ENCODE results near the gene PIGBOS1. TPM values are rescaled to one million over a fixed set of nuclear protein-coding genes. Genes with fewer than 3 reads are reported as not detected.
"Not testable (repeated sequence)": the region's sequence is repeated elsewhere in the genome, so short reads cannot be mapped to it uniquely, and the experiment has no call there.

The PIGBOS1 gene
- total RNA-seq, 1 donor from 2014 or later = 11.8 TPM

GRCh38 chr15:55319537-55320237 lies 764 bp upstream of the PIGBOS1 start:
- DNase-seq (ENCODE audit: low spot score) (no peak), ATAC-seq (peak; percentile 64)
- intact Hi-C loops (cut with DNase I) = no loop called here

GRCh38 chr15:55302801-55303200 lies 16.1 kb downstream of the PIGBOS1 start:
- ATAC-seq; DNase-seq (ENCODE audit: low spot score); intact Hi-C loops (cut with DNase I): not testable (repeated sequence)

- ATAC-seq (no peak), DNase-seq (ENCODE audit: low spot score) (no peak)
- intact Hi-C loops (cut with DNase I) = no loop called here
Observed at GRCh38 chr15:55297315-55297714, 21.6 kb downstream of the PIGBOS1 start.

DNA sequence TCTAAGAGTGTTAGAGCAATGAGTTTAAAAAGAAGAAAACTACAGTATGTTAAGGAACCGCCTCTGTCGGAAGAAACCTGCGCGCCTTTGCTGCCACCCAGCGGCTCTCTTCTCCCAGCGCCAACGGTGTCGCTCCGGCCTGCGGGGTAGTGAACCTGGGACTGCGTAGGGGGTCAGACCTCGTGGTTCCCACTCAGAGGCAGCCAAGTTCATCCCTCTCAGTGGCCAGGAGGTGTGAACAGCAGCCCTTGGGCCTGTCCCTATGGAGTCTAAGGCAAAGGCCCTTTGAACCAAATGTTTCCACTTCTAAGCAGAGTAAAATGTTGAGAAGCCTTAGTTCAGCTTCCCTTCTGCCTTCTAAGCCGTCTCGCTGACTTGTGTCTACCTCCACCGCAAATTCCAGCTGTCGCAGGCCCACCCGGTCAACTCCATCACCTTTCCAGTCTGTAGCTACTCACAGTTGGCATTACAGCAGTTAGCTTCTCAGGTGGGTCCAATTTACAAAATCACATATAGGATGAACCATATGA lies 28.3 kb downstream of the PIGBOS1 start:
- DNase-seq (ENCODE audit: low spot score) (peak; percentile 90), ATAC-seq (peak; percentile 96)
- intact Hi-C loops (cut with DNase I) = no loop called here

DNA sequence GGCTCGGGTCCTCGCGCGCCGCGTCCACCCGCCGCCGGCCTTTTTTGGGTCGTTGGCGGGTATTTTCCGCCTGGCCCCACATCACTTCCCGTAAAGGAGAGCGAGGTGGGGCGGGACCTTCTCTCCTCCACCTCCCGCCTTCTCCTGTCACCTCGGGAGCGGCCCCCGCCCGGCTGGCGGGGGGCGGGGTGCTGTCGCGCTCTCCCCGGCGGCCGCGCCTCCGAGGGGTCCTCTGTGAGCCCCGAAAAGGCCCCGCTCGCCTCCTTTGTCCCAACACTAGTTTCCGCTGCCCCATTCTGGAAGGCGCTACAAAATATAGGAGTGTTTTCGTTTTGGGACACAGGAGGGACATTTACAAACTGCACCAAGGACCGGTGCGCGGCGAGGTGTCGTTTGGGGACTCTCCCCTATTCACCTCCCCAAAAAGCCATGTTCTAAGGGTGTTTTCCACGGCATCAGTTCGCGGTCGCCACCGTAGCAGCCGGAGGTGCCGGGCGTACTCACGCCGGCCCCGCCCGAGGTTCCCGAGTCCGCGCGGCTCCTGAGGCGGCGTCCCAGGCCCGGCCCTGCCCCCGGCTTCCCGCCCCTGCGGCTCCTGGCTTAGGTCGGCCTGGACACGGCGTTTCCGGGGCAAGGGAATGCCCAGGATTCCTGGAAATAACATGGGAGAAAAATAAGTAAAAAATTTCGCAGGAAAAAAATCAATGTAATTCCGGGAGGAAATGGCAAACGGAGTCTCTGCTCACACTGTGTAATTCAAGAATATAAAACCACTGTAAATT lies 29.0 kb downstream of the PIGBOS1 start, which contains the start of gene RAB27A:
Gene RAB27A (minus strand): TSS at position 68 of the 782 bp plus-strand sequence. CDS start 54,879 bp downstream, outside the sequence.
- intact Hi-C loops (cut with DNase I) = loop anchor here (5.0 kb wide), 1 partner anchor 73 kb away; no protein-coding TSS in a partner anchor
- ATAC-seq (peak; percentile 92), DNase-seq (ENCODE audit: low spot score) (peak; percentile 75)

- ATAC-seq = peak; percentile 61
- peak; percentile 59 for DNase-seq (ENCODE audit: low spot score)
- intact Hi-C loops (cut with DNase I) = loop anchor here (5.0 kb wide), 1 partner anchor 72 kb away; no protein-coding TSS in a partner anchor
Observed at GRCh38 chr15:55289011-55289745, 29.7 kb downstream of the PIGBOS1 start.

DNA sequence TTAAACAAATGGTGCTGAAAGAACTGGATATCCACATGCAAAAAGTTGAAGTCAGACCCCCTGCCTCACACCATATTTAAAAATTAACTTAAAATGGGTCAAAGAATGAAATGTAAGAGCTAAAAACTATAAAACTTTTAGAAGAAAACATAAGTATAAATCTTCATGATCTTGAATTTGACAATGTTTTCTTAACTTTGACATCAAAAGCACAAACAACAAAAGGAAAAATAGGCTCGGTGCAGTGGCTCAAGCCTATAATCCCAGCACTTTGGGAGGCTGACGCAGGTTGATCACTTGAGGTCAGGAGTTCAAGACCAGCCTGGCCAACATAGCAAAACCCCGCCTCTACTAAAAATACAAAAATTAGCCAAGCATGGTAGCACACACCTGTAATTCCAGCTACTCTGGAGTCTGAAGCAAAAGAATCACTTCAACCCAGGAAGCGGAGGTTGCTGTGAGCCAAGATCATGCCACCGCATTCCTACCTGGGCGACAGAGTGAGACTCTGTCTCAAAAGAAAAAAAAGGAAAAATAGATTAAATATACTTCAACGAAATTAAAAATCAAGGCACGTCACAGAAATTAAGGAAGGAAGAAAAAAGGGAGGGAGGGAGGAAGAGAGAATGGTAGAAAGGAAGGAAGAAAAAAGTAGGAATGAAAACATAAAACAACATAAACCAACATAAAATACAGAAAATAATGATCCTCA lies 30.8 kb downstream of the PIGBOS1 start:
- intact Hi-C loops (cut with DNase I) = loop anchor here (5.0 kb wide), 1 partner anchor 71 kb away; no protein-coding TSS in a partner anchor
- no peak for DNase-seq (ENCODE audit: low spot score)
- no peak for ATAC-seq

DNA sequence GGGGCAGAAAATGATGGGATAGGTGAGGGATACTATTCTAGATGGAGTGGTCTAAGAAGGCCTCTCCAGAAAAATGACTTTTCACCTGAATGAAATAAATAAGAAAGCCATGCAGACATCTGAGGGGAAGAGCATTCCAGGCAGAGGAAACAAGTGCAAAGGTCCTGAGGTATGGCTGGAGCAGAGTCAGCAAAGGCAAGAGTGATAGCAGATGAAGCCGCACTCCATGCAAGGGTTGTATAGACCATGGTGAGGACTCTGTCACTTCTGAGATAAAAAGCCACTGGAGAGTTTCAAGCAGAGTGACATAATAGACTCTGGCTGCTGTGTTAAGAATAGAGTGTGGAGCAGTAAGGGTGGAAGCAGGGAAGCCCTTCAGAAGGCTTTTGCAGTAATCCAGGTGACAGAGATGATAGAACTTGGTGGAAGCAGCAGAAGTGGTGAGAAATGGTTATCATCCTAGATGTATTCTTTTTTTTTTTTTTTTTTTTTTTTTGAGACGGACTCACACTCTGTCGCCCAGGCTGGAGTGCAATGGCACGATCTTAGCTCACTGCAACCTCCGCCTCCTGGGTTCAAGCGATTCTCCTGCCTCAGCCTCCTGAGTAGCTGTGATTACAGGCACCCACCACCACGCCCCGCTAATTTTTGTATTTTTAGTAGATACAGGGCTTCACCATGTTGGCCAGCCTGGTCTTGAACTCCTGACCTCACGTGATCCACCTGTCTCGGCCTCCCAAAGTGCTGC lies 32.3 kb downstream of the PIGBOS1 start:
- intact Hi-C loops (cut with DNase I) = loop anchor here (5.0 kb wide), 1 partner anchor 69 kb away; no protein-coding TSS in a partner anchor
- DNase-seq (ENCODE audit: low spot score); ATAC-seq: not testable (repeated sequence)

DNA sequence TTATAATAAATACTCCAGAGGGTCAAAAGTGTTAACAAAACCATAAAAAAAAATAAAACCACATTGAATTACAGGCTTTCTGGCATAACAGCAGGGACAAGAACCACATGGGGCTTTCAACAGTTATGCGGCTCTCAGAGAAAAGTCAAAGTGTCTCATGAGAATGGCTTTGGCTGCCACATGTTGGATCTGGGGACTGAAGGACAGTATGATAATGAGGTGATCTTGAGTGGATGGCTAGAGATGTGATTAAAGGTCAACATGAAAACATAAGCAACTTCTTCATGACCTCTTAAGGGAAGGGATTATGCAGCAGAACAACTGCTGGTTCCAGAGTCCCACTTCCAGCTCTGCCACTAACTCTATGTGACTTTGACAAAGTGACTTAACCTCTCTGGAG lies 34.5 kb downstream of the PIGBOS1 start:
- DNase-seq (ENCODE audit: low spot score) = no peak
- ATAC-seq = no peak
- intact Hi-C loops (cut with DNase I) = no loop called here

DNA sequence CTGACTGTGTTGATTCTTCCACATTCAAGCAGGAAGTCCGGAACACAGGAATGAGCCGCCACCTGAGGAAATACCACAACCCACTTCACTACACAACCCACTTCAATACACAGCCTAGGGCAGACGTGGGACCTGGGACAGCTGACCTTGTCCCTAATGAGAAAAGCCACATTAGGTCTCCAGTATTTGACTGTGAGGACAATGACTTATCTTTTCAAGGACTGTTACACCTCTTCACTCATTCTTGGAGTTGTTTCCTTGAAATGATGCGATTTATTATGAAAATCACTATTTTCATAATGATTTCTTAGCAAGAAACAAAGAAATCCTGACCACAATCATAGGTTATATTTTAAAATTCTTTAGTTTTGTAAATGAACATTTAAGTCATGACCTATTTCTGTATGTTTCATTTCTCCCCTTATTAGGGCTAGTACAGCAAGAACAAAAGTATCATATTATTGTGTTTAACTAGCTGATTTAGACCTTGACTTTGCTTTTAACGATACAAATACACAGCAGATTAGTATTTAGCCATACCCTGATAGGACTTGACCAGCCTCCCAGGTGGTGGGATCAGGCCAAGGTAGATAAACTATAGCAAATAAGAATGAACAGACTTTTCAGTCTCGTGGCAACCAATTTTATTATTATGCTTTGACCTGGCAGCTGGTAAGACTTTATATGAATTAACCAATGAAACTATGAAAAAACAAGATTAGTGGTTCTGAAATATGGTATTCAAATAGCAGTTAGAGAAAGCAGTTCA lies 35.4 kb downstream of the PIGBOS1 start:
- ATAC-seq = no peak
- no peak for DNase-seq (ENCODE audit: low spot score)
- intact Hi-C loops (cut with DNase I) = no loop called here

DNA sequence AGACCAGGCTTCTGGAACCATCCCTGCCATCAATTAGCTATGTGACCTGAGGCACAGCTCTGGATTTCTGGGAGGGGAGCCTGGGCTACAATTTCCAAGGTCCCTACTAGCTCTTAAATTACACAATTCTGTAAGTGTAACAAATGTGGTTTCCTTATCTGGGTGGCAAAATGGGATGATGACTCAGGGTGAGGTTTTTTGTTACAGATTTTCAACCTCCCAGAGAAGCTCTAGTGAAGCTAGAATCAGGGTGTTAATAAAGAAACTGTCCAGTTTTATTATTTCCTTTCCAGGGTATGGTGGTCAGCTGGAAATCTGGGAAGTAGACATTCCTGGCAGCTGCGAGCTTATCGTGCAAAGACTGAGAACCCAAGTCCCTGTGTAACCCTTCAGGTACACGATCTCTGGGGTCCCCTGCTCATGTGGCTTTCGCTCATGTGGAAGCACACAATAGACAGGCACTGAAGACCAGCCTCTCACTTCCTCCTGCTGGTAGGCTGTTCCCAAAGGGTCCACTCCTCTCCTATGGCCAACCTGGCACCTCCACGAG lies 36.6 kb downstream of the PIGBOS1 start:
- DNase-seq (ENCODE audit: low spot score) (no peak), ATAC-seq (peak; percentile 48)
- intact Hi-C loops (cut with DNase I) = no loop called here

DNA sequence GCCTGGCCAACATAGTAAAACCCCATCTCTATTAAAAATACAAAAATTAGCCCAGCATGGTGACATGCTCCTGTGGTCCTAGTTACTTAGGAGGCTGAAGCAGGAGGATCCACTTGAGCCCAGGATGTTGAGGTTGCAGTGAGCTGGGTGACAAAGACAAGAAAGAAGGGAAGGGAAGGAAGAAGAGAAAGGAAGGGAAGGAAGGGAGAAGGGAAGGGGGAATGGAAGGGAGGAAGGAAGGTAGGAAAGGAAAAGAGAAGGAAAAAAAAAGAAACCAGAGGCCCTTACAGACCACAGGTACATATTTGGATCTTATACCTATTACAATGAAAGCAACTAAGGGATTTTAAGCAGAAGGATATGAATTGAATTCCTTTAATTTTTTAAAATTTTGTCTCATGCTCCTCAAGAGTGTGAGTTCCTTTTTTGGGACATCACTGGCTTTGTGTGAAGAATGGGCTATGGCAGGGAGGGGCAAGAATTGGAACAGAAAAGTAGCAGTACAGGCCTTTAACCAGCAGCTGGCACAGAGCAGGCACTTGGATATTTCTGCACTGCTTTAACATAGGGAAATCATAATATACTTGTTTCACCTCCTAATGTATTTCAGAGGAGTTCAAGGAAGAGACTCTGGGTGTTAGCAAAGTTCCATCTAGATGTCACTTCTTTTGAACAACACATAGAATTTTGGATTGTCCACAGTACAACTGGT lies 37.2 kb downstream of the PIGBOS1 start:
- intact Hi-C loops (cut with DNase I) = no loop called here
- no peak for ATAC-seq
- DNase-seq (ENCODE audit: low spot score) = no peak

- intact Hi-C loops (cut with DNase I); DNase-seq (ENCODE audit: low spot score); ATAC-seq: not testable (repeated sequence)
Observed at GRCh38 chr15:55280589-55280988, 38.3 kb downstream of the PIGBOS1 start.

DNA sequence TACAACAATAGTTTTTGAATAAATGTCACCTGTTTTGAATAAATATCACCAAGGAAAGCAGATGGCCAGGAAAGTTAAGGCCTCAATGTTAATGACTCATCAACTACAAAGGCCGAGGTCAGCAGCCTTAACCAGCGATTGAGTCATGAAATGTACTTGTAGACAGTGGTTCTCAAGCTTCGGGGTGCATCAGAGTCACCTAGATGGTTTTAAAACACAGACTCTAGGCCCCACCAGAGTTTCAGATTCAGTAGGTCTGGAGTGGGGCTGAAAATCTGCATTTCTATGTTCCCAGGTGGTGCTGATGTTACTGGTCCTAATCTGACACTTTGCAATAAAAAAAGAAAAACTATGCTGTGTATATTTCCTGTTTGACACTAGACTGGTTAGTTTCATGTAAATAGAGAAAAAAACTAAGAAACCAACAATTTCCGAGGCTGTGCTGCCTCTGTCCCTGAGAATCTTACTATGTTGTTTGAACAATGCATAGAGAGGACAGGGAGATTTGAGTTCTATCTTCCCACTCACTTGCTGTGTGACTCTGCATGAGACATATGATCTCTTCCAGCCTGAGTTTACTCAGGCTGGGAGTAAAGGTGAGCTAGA lies 39.1 kb downstream of the PIGBOS1 start:
- DNase-seq (ENCODE audit: low spot score) = no peak
- no peak for ATAC-seq
- intact Hi-C loops (cut with DNase I) = no loop called here

DNA sequence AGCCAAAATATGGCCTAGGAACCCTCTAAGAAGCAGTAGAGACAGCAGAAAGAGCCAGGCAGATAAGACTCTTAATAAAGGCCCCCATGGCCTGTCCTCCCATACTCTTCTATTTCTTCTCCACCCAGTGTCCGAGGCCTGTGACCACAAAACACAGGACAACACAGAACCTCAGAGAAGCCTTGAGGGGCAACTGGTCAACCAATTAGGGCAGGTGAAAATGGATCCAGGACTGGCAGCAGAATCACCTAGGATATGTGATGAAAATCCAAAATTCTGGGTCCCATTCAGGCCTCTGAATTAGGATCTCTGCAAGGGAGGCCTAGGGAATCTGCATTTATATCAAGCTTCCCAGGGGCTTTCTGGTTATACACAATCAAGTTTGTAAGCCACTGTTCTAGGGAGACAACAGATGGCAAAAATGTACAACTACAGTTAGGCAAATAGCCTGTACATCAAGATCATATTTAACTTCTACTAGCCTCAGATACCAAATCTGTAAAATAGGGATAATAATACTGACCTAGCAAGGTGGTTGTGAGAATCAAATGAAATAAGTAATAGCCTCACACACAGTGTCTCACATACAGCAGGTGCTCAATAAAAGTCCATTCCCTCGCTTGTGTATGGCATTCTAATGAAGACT lies 39.7 kb downstream of the PIGBOS1 start:
- DNase-seq (ENCODE audit: low spot score) (no peak), ATAC-seq (no peak)
- intact Hi-C loops (cut with DNase I) = no loop called here
